GM23338 (cell line): ENCODE data around the gene GBP6. TPM values are rescaled to one million over a fixed set of nuclear protein-coding genes. Genes with fewer than 3 reads are reported as not detected.

Experiments used
- ATAC-seq: fragments of 200-7000 bp; cut with Tn5 transposase; 3 replicates; pipeline ENCODE4 v1.9.1; 2020
- DNase-seq: peaks from one replicate; pipeline ENCODE4 v3.0.0-alpha.2; 2015; ENCODE audit warnings: low spot score
- H2AFZ ChIP-seq: fragments of 200-600 bp; sonication (generic); 2 replicates; pipeline ENCODE4 v1.8.0; 2016; ENCODE audit warnings: antibody characterized with exemption, mild to moderate bottlenecking, moderate library complexity
- H3F3A ChIP-seq: fragments of 200-600 bp; sonication (generic); replicated peaks from 2 replicates; pipeline ENCODE4 v1.8.0; 2017; ENCODE audit warnings: antibody characterized with exemption, mixed run types, low read depth
- H3K27ac ChIP-seq: fragments of 200-600 bp; sonication (generic); 2 replicates; pipeline ENCODE4 v1.6.1; 2016; ENCODE audit warnings: low read depth
- H3K27me3 ChIP-seq: fragments of 200-600 bp; sonication (generic); 2 replicates; pipeline ENCODE4 v1.8.0; 2016; ENCODE audit warnings: mild to moderate bottlenecking, mixed run types, moderate library complexity; ENCODE audit not compliant: insufficient read depth
- H3K36me3 ChIP-seq: fragments of 200-600 bp; sonication (generic); 2 replicates; pipeline ENCODE4 v1.8.0; 2016; ENCODE audit warnings: mild to moderate bottlenecking; ENCODE audit not compliant: insufficient read depth
- H3K4me1 ChIP-seq: fragments of 200-600 bp; sonication (generic); 2 replicates; pipeline ENCODE4 v1.8.0; 2016; ENCODE audit warnings: mild to moderate bottlenecking, moderate library complexity; ENCODE audit not compliant: insufficient read depth
- H3K4me2 ChIP-seq: fragments of 200-600 bp; sonication (generic); 2 replicates; pipeline ENCODE4 v1.7.1; 2017; ENCODE audit warnings: mixed run types
- H3K4me3 ChIP-seq: fragments of 200-600 bp; sonication (generic); 2 replicates; pipeline ENCODE4 v1.6.1; 2016; ENCODE audit warnings: mixed run types
- H3K79me2 ChIP-seq: fragments of 200-600 bp; sonication (generic); replicated peaks from 2 replicates; pipeline ENCODE4 v1.8.0; 2017; ENCODE audit warnings: mild to moderate bottlenecking; ENCODE audit not compliant: insufficient read depth
- H3K9me2 ChIP-seq: fragments of 200-600 bp; sonication (generic); 2 replicates; pipeline ENCODE4 v1.8.0; 2017; ENCODE audit not compliant: insufficient read depth
- H4K20me1 ChIP-seq: fragments of 200-600 bp; sonication (generic); replicated peaks from 2 replicates; pipeline ENCODE4 v1.8.0; 2017; ENCODE audit warnings: mild to moderate bottlenecking; ENCODE audit not compliant: insufficient read depth
- H3K27ac Mint-ChIP-seq: 2 replicates; pipeline ENCODE4 v1.8.0; 2020; ENCODE audit warnings: inconsistent platforms, mild to moderate bottlenecking, moderate library complexity, mixed read lengths
- H3K27me3 Mint-ChIP-seq: 3 replicates; pipeline ENCODE4 v1.8.0; 2022; ENCODE audit warnings: low read depth, mild to moderate bottlenecking, moderate library complexity, mixed read lengths, inconsistent platforms; ENCODE audit not compliant: insufficient read depth, poor library complexity
- H3K36me3 Mint-ChIP-seq: 3 replicates; pipeline ENCODE4 v1.8.0; 2021; ENCODE audit warnings: low read depth, mild to moderate bottlenecking, inconsistent platforms, moderate library complexity, mixed read lengths
- H3K4me1 Mint-ChIP-seq: 3 replicates; pipeline ENCODE4 v1.8.0; 2020; ENCODE audit warnings: mild to moderate bottlenecking, inconsistent platforms, mixed read lengths
- H3K4me3 Mint-ChIP-seq: 3 replicates; pipeline ENCODE4 v1.8.0; 2021; ENCODE audit warnings: moderate library complexity, mild to moderate bottlenecking, inconsistent platforms, mixed read lengths
- H3K9me3 Mint-ChIP-seq: 3 replicates; pipeline ENCODE4 v1.8.0; 2020; ENCODE audit warnings: moderate library complexity, mild to moderate bottlenecking, inconsistent platforms, mixed read lengths
- CREB1 ChIP-seq: fragments of 250-450 bp; sonication (Bioruptor Pico); IDR thresholded peaks from 2 replicates; pipeline ENCODE4 v1.5.0; 2020; ENCODE audit warnings: low read depth, mild to moderate bottlenecking, moderate library complexity
- ETS1 ChIP-seq: IDR thresholded peaks from 2 replicates; pipeline ENCODE4 v1.6.1; 2016; ENCODE audit warnings: antibody characterized with exemption
- JUNB ChIP-seq: IDR thresholded peaks from one replicate; pipeline ENCODE4 v1.6.1; 2016; ENCODE audit warnings: antibody characterized with exemption; ENCODE audit not compliant: unreplicated experiment
- NANOG ChIP-seq: IDR thresholded peaks from 2 replicates; pipeline ENCODE4 v1.6.1; 2016; ENCODE audit warnings: antibody characterized with exemption, borderline replicate concordance
- POLR2AphosphoS5 ChIP-seq: IDR thresholded peaks from 2 replicates; pipeline ENCODE4 v1.6.1; 2016; ENCODE audit warnings: antibody characterized with exemption, low read depth
- ZNF331 ChIP-seq: fragments of 250-450 bp; sonication (Bioruptor Pico); IDR thresholded peaks from 2 replicates; pipeline ENCODE4 v1.5.0; 2020; ENCODE audit warnings: low read depth, mild to moderate bottlenecking, moderate library complexity
- ZNF462 ChIP-seq: fragments of 250-450 bp; sonication (Bioruptor Pico); IDR thresholded peaks from 2 replicates; pipeline ENCODE4 v1.5.0; 2020; ENCODE audit warnings: mild to moderate bottlenecking, moderate library complexity
- polyA plus RNA-seq: library from polyadenylated mRNA; unstranded; fragments of >200 nt; fragmentation: Nextera tagmentation; extraction: Ambion mirVana; gene quantifications from 2 replicates; pipeline ENCODE4 v1.2.1, GENCODE V29; 2016
- total RNA-seq: library from RNA; depleted of rRNA; stranded (reverse); fragments of >200 nt; shearing (Covaris generic); gene quantifications from 2 replicates; pipeline ENCODE4 v1.2.3, GENCODE V29; 2014
- TF ChIP-seq, protein P1 (sequence below), 2 experiments: fragments of 200-600 bp in 1 of 2; sonication (generic) in 1 of 2; conservative IDR thresholded peaks; 2 replicates each; pipeline versions ENCODE4 v1.5.1 to v1.6.1; 2016 to 2017; ENCODE audit warnings: antibody characterized with exemption in 2 of 2, low read depth in 2 of 2, mild to moderate bottlenecking in 2 of 2, moderate library complexity in 1 of 2

The GBP6 gene
- total and polyA plus RNA-seq, 2 experiments from 2014 or later: not detected

DNA sequence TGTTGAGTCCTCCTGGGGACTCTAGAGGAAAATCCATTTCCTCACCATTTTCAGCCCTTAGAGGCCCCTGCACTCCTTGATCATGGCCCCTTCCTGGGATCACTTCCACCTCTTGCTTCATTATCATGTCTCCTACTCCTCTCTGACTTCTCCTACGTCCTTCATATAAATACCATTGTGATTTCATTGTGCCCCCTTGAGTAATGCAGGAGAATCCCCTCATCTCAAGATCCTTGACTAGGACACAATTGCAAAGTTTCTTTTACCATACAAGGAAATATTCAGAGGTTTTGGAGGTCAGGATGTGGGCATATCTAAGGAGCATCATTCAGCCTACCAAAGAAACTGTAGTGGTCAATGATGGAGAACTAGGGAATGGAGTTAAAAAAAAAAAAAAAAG lies 8.8 kb upstream of the GBP6 start:
- Mint-ChIP-seq H3K36me3 (no peaks in the 10 kb centered on the region), H3K4me3 (no peak overlapping the region), H3K27me3 (no peaks in the 10 kb centered on the region), H3K9me3 (no peaks in the 10 kb centered on the region; the same call in 2 of the 3 replicates), H3K4me1 (peaks cover 8% of the 10 kb centered on the region; the same call in 2 of the 3 replicates), H3K27ac (no peak overlapping the region)
- H3F3A ChIP-seq: no peaks in the 10 kb centered on the region
- no peak overlapping the region for H2AFZ ChIP-seq
- H3K4me2 ChIP-seq: no peak overlapping the region
- H4K20me1 ChIP-seq: no peaks in the 10 kb centered on the region
- DNase-seq (no peak), ATAC-seq (no peak)
- no peak overlapping the region for H3K4me3 ChIP-seq
- H3K4me1 ChIP-seq: no peaks in the 10 kb centered on the region
- H3K27me3 ChIP-seq: no peaks in the 10 kb centered on the region
- no peaks in the 10 kb centered on the region for H3K36me3 ChIP-seq
- TF ChIP-seq CREB1 (CRISPR knock-in tag) (no peak), POLR2AphosphoS5 (no peak)
- TF ChIP-seq, protein P1, sequence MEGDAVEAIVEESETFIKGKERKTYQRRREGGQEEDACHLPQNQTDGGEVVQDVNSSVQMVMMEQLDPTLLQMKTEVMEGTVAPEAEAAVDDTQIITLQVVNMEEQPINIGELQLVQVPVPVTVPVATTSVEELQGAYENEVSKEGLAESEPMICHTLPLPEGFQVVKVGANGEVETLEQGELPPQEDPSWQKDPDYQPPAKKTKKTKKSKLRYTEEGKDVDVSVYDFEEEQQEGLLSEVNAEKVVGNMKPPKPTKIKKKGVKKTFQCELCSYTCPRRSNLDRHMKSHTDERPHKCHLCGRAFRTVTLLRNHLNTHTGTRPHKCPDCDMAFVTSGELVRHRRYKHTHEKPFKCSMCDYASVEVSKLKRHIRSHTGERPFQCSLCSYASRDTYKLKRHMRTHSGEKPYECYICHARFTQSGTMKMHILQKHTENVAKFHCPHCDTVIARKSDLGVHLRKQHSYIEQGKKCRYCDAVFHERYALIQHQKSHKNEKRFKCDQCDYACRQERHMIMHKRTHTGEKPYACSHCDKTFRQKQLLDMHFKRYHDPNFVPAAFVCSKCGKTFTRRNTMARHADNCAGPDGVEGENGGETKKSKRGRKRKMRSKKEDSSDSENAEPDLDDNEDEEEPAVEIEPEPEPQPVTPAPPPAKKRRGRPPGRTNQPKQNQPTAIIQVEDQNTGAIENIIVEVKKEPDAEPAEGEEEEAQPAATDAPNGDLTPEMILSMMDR (conservative IDR thresholded peaks at IDR 0.05; ENCODE audit: low read depth in 2 of 2): no peak
- no peaks in the 10 kb centered on the region for H3K9me2 ChIP-seq
- no peaks in the 10 kb centered on the region for H3K79me2 ChIP-seq
- H3K27ac ChIP-seq: no peak overlapping the region

GRCh38 chr1:89356658-89357400 lies 7.0 kb upstream of the GBP6 start:
- no peak for DNase-seq
- Mint-ChIP-seq H3K27me3 (peaks cover 4% of the 10 kb centered on the region), H3K9me3 (no peaks in the 10 kb centered on the region)
- TF ChIP-seq JUNB: no peak
- no peak for TF ChIP-seq ZNF462
- TF ChIP-seq ETS1: no peak
- no peak for TF ChIP-seq ZNF331
- no peak for TF ChIP-seq CREB1 (CRISPR knock-in tag)
- no peak for TF ChIP-seq NANOG

More at GRCh38 chr1:89356658-89357400, 7.0 kb upstream of the GBP6 start:
- H3K36me3 ChIP-seq: no peaks in the 10 kb centered on the region
- no peaks in the 10 kb centered on the region for H4K20me1 ChIP-seq
- 0 out of 2 replicates have a peak overlapping the region, but pooled peaks have one; percentile 32 for H2AFZ ChIP-seq
- no peaks in the 10 kb centered on the region for H3K9me2 ChIP-seq
- no peaks in the 10 kb centered on the region for H3F3A ChIP-seq
- H3K4me3 Mint-ChIP-seq: no peak overlapping the region
- no peak overlapping the region for H3K27ac Mint-ChIP-seq
- peaks cover 11% of the 10 kb centered on the region for H3K4me1 Mint-ChIP-seq
- H3K4me1 ChIP-seq: peaks cover 9% of the 10 kb centered on the region
- no peaks in the 10 kb centered on the region for H3K36me3 Mint-ChIP-seq
- no peak for ATAC-seq
- H3K27ac ChIP-seq: no peak overlapping the region
- H3K4me2 ChIP-seq: no peak overlapping the region
- H3K27me3 ChIP-seq: no peaks in the 10 kb centered on the region
- no peaks in the 10 kb centered on the region for H3K79me2 ChIP-seq
- no peak overlapping the region for H3K4me3 ChIP-seq
